IPS-NIHi7 (cell line): ENCODE measurements around the gene USP40.

Experiments used
- DNase-seq: peaks from one replicate; pipeline ENCODE4 v3.0.0; 2012; ENCODE audit warnings: mixed read lengths; ENCODE audit errors: extremely low spot score

USP40 gene

GRCh38 chr2:233443511-233444183, 122.9 kb downstream of the USP40 start:
- peak; percentile 89 for DNase-seq

- DNase-seq: no peak
Measured at GRCh38 chr2:233442028-233442310, 124.6 kb downstream of the USP40 start.

GRCh38 chr2:233441161-233442027, 125.2 kb downstream of the USP40 start:
- no peak for DNase-seq

GRCh38 chr2:233440714-233441113, 125.9 kb downstream of the USP40 start:
- no peak for DNase-seq

- DNase-seq: no peak
Measured at GRCh38 chr2:233440314-233440713, 126.3 kb downstream of the USP40 start.

DNA sequence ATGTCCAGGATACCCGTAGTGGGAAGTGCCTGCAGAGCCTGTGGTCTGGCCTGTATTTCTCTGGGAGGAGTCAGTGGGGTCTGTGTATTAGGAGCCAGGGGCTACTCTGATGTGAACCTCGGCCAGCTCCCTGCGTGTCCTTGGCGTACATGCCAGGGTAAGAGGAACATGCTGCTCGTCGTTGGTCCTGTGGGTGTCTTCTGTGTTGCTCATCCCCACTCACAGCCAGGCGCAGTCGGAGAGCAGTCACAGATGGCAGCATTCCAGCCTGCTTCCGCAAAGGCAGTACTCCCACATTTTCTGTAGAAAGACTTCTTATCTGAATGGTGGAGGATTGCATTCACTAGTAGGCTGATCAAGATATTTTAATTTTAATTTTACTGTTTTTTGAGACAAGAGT, 127.4 kb downstream of the USP40 start:
- DNase-seq: no peak

DNA sequence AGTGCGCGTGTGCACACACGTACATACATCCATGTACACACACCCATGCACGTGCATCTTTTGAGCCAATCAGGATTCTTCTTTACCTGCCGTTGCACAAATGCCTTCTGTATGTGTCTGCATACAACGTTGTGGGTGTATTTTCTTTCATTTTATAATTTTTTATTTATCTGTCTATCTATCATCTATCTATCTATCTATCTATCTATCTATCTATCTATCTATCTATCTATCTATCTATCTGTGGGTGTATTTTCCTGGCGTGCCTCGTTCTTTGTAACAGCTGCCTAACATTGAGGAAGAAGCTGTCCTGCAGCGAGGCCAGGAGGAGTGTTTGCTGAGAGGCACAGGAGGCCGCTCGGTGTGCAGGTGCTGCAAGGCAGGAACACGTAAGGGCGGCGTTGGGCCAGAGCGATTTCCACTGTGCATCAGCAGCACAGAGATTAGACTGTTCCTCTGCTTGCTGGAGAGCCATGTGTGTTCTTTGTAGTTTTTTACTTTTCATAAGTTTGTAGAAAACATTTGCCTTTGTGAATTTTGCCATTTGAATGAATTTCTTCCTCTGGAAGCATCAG, 127.9 kb downstream of the USP40 start:
- no peak for DNase-seq

DNA sequence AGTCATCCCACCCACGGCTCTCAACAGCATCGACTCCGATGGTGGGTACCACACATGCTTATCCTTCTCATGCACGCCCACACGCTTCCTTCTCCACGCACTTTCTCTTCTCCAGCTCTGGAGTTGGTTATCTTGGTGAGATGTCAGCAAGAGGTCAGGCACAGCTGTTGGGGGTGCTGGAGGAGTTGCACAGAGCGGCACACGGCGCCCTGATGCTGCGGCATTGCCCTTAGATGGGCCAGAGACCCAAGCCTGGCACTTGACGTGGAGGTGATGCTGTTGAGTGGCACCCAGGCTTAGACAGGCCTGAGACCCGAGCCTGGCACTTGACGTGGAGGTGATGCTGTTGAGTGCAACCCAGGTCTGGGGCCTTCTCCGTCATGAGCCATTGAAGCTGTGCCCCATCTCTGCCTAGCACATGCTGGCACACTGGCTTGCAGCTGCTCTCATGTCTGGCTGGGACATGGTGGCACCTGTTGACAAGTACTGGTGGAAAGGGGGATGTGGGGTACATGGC, 129.1 kb downstream of the USP40 start:
- DNase-seq: no peak

- no peak for DNase-seq
Measured at GRCh38 chr2:233436691-233437438, 129.7 kb downstream of the USP40 start.

GRCh38 chr2:233436191-233436581, 130.4 kb downstream of the USP40 start:
- DNase-seq: no peak

- no peak for DNase-seq
Measured at GRCh38 chr2:233435436-233436190, 131.0 kb downstream of the USP40 start.

DNA sequence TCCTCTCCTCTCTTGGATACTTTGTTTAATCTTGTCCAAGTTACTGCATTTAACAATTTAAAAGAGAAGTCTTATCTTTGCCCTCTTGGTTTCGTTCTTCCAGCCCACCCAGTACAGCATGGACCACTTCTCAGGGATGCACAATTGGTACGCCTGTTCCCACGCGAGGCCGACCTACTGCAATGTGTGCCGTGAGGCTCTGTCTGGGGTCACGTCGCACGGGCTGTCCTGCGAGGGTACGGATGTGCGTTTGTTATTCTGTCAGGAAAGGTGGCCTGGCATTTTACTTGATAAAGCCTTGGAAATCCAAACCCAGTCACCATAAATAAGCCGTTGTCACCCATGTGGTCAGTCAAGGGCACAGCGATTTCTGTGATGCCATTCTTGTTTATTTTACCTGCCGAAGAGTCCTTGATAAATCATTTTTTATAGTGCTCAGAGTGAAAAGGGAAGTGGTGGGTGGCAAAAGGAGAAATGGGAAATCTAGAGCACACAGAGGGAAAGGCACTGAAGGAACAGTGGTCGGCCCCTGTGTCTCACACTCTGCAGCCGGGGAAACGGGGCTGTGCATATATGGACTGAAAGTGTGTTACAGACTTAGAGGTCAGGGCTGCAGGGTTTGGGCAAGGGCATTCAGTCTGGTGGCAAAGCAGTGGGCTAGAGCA, 131.8 kb downstream of the USP40 start:
- no peak for DNase-seq

DNA sequence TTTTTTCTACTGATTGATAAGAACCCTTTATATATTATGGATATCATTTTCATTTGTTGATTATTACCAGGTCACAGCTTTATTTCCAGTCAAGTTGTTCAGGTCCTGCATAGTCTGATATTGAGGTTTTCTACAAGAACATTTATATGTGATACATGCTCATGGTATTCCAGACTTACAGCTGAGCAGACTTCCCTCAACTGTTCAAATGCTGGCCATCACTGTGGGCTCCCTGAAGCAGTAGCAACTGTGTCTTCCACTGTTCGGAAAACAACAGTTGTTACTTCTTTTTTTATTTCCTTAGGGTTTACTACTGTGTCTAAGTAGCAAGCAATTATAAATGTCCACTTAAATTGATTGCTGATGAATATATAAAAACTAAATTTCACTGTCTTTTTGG, 132.8 kb downstream of the USP40 start:
- no peak for DNase-seq

DNA sequence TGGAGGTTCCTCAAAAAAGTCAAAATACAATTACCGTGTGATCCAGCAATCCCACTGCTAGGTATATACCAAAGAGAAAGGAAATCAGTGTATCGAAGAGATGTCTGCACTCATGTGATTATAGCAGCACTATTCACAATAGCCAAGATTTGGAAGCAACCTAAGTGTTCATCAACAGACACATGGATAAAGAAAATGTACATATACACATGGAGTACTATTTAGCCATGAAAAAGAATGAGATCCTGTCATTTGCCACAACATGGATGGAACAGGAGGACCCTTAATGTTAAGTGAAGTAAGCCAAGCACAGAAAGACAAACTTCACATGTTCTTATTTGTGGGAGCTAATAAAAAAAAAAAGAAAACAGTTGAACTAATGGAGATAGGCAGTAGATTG, 133.6 kb downstream of the USP40 start:
- no peak for DNase-seq

DNA sequence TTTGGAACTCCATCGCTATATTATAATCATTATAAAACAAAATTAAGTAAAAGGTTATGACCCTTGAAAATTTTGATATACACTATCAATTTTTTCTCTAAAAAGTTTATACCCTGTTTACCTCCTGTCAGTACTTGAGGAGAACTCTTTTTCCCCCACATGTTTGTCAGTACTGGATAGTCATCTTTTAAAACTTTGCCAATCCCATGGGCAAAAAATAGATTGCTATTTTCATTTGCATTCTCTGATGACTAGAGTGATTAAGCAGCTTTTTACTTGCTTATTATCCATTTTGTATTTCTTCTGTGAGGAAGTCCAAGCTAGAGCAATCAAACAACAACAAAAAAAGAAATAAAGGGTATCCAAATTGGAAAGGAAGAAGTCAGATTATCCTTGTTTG, 135.9 kb downstream of the USP40 start:
- no peak for DNase-seq

- no peak for DNase-seq
Measured at GRCh38 chr2:233430081-233430480, 136.5 kb downstream of the USP40 start.

- DNase-seq: no peak
Measured at GRCh38 chr2:233429175-233429897, 137.2 kb downstream of the USP40 start.

GRCh38 chr2:233428438-233428837, 138.1 kb downstream of the USP40 start:
- DNase-seq: no peak

- DNase-seq: no peak
Measured at GRCh38 chr2:233428008-233428407, 138.6 kb downstream of the USP40 start.
